GM12878 (cell line): ENCODE results near the gene KDM4C.

Experiments used
- EZH2 ChIP-seq: IDR thresholded peaks from 2 replicates; pipeline ENCODE4 v1.6.1; 2012; ENCODE audit warnings: low read depth, mild to moderate bottlenecking, control low read depth, inconsistent platforms, low read length, borderline replicate concordance; ENCODE audit not compliant: control insufficient read depth
- NR2C1 ChIP-seq: fragments of 450-650 bp; IDR thresholded peaks from 2 replicates; pipeline ENCODE4 v1.6.1; 2017; ENCODE audit warnings: antibody characterized with exemption, mild to moderate bottlenecking, moderate library complexity
- RCOR1 ChIP-seq: conservative IDR thresholded peaks from 2 replicates; pipeline ENCODE4 v1.6.1; 2012; ENCODE audit warnings: low read depth, low read length, improper control_type of control experiment
- RFX5 ChIP-seq: IDR thresholded peaks from 2 replicates; pipeline ENCODE4 v1.6.1; 2011; ENCODE audit warnings: low read depth, low read length, improper control_type of control experiment
- RUNX3 ChIP-seq: IDR thresholded peaks from 2 replicates; pipeline ENCODE4 v1.6.1; 2012; ENCODE audit warnings: low read length, inconsistent platforms
- SREBF1 ChIP-seq: IDR thresholded peaks from 2 replicates; pipeline ENCODE4 v1.6.1; 2012; ENCODE audit warnings: mild to moderate bottlenecking, low read length
- ZBED1 ChIP-seq: IDR thresholded peaks from 2 replicates; pipeline ENCODE4 v1.6.1; 2016; ENCODE audit warnings: borderline replicate concordance
- TF ChIP-seq, protein P1 (sequence below), 3 experiments: IDR thresholded peaks in 2 of 3; conservative IDR thresholded peaks in 1 of 3; 2 replicates each; pipeline ENCODE4 v1.5.1; 2011; ENCODE audit warnings: low read depth in 3 of 3, low read length in 3 of 3, mild to moderate bottlenecking in 3 of 3, control low read depth in 2 of 3, moderate library complexity in 2 of 3, inconsistent platforms in 1 of 3, mixed read lengths in 1 of 3; ENCODE audit not compliant: control insufficient read depth in 2 of 3, insufficient read depth in 1 of 3; ENCODE audit errors: extremely low read depth in 1 of 3

- TF ChIP-seq NR2C1, result no peak
- TF ChIP-seq RCOR1, result no peak
- TF ChIP-seq RUNX3, result no peak
- TF ChIP-seq EZH2, result no peak
- TF ChIP-seq, protein P1, sequence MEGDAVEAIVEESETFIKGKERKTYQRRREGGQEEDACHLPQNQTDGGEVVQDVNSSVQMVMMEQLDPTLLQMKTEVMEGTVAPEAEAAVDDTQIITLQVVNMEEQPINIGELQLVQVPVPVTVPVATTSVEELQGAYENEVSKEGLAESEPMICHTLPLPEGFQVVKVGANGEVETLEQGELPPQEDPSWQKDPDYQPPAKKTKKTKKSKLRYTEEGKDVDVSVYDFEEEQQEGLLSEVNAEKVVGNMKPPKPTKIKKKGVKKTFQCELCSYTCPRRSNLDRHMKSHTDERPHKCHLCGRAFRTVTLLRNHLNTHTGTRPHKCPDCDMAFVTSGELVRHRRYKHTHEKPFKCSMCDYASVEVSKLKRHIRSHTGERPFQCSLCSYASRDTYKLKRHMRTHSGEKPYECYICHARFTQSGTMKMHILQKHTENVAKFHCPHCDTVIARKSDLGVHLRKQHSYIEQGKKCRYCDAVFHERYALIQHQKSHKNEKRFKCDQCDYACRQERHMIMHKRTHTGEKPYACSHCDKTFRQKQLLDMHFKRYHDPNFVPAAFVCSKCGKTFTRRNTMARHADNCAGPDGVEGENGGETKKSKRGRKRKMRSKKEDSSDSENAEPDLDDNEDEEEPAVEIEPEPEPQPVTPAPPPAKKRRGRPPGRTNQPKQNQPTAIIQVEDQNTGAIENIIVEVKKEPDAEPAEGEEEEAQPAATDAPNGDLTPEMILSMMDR (IDR thresholded peaks at IDR 0.05 in 2 of 3, conservative IDR thresholded peaks at IDR 0.05 in 1 of 3; ENCODE audit: control insufficient read depth in 2 of 3, extremely low read depth in 1 of 3, insufficient read depth in 1 of 3, low read depth in 3 of 3, low read length in 3 of 3), result no peak
- TF ChIP-seq ZBED1, result no peak
- no peak for TF ChIP-seq SREBF1
- TF ChIP-seq RFX5, result no peak
Measured at GRCh38 chr9:6900440-6900883, 142.7 kb downstream of the KDM4C start.
